LNCAP (cell line): Measurements from ENCODE around the gene NANS.

ENCODE experiments used
- CTCF ChIP-seq: fragments of 450-650 bp; IDR thresholded peaks from 2 replicates; pipeline ENCODE4 v1.5.1; 2017; ENCODE audit warnings: mild to moderate bottlenecking

The NANS gene

GRCh38 chr9:98054376-98054951 lies 2.1 kb upstream of the NANS start:
- no peak for TF ChIP-seq CTCF

GRCh38 chr9:98057138-98057799 lies 737 bp downstream of the NANS start:
- no peak for TF ChIP-seq CTCF

- TF ChIP-seq CTCF: no peak
Observed at GRCh38 chr9:98062161-98062560, 5.6 kb downstream of the NANS start.

- TF ChIP-seq CTCF: no peak
Observed at GRCh38 chr9:98064623-98065392, 8.3 kb downstream of the NANS start.

- no peak for TF ChIP-seq CTCF
Observed at GRCh38 chr9:98066235-98066634, 9.7 kb downstream of the NANS start.

GRCh38 chr9:98067184-98067583 lies 10.7 kb downstream of the NANS start:
- no peak for TF ChIP-seq CTCF

- TF ChIP-seq CTCF: no peak
Observed at GRCh38 chr9:98069551-98069950, 13.0 kb downstream of the NANS start.
